Hippocampal formation (tissue), 2 donors: ENCODE results near the gene GGA2.
"Not testable (repeated sequence)": the region's sequence is repeated elsewhere in the genome, so short reads cannot be mapped to it uniquely, and the experiment has no call there.

Source experiments
- DNase-seq, 2 donors: peaks; one replicate each; lab custom pipeline; 2025; lab: John Stamatoyannopoulos, UW

GGA2 gene

DNA sequence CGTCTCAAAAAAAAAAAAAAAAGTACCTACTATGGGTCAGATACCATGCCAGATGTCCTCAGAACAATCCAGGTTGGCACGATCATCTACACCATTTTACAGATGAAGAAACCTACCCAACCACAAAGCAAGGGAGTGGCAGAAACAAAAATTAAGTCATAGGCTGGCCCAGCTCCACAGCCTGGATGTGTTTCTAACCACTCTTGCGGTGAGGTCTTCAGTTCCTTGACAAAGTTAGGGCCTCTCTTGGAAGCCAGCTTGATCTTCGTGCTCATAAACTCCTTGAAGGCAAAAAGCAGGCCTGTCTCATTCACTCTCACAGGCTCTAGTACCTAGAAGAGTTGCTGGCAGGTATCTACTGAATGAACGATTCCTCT lies 6.2 kb downstream of the GGA2 start:
- DNase-seq = no peak

DNA sequence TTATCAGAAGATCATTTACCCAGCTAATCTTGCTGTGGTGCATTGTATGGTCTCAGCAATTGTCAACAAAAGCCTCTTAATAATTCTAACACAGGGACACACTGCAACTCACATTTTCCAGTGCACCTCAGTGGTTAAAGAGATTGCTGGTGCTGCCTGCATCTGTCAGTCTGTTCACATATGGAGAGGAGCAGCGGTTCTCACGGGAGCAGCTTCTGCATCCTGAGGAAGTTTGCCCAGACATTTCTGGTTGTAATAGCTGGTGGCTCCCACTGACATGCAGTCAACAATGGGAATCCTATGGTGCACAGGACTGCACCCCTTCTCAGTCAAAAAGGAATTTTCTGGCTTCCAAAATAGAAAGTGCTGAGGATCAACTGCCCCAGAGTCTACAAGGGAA lies 7.8 kb downstream of the GGA2 start:
- no peak for DNase-seq

DNA sequence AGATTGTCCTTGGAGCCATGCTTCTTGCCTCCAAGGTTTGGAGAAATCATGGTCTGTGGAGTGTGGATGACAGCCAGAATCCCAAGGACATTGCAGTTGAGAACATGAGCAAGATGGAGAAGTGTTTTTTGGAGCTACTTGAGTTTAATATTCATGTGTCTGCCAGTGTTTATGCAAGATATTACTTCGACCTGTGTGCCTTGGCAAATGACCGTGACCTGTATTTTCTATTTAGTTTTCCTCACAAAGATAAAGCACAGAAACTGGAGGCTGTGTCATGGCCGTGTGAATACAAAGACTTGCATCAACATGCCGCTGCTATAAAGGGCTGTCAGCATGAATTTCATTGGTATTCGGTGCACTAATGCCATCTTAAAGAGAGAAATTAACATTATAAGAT lies 9.0 kb downstream of the GGA2 start:
- DNase-seq = no peak

DNA sequence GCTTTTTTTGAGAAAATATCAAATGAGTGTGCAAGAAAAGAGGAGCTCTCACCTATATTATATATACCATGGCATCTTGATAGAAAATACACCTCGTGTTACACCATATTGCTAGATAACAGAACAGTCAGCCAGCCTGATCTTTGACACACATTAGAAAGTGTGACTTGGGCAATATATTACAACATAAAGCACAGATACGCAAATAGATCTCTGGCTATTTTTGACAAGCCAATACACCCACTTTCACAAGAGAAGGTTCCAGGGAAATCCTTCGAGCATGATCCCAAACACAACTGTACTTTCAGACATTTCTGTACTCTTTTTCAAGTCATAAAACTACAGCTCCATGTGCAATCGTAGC lies 9.4 kb downstream of the GGA2 start:
- DNase-seq = no peak

DNA sequence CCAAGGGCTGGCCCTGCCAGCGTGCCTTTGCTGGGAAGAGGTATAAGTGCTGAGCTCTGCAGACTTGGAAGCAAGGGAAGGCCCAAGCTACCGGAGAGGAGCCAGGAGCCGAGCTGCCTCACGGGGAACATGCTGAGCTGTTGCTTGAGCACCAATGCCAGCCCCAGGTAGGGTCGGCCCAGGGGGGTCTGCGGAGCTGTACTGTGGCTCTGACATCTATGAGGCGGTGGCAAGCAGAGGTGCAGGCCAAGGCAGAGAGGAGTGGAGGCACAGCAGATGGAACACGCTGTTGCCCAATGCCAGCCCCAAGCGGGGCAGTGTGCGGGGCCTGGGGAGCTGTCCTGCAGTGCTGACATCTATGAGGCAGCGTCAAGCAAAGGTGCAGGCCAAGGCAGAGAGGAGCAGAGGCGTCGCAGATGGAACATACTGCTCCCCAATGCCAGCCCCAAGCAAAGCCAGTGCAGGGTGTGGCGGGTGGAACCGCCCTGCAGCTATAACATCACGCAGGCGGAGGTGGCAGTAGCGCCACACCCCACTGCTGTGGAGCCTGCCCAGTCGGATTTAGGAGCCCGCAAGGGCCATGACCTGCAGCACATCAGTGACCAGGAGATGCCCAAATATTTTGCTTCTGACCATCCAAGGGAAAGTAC lies 10.0 kb downstream of the GGA2 start:
- no peak for DNase-seq

GRCh38 chr16:23499801-23500200 lies 10.5 kb downstream of the GGA2 start:
- DNase-seq = no peak

DNA sequence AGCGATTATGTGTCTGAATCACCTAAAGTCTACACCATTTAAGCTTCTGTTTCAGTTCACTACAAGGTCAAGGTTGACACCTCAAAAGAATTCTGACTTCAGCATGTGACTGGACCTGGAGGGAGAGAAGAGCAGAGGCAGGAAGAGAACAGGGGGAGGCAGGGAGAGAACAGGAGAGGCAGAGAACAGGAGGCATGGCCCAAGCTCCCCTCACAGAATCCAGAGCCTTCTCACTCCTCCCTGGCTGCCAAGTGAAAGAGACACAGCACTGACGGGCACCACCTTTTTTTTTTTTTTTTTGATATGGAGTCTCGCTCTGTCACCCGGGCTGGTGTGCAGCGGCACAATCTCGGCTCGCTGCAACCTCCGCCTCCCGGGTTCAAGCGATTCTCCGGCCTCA lies 11.4 kb downstream of the GGA2 start:
- no peak for DNase-seq

DNA sequence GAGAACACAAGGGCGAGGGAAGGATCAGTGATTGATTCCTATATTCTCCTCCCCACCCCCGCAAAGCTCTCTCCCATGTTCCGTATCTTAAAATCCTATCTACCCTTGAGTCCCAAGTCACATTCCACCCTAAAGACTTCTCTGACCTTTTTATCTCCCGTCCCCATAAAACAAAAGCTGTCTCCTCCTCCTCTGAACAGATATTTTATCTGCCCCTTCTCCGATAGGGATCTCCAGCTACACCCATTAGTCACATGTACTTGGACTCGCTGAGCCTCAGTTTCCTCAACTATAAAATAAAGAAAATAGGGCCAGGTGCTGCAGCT lies 12.8 kb downstream of the GGA2 start:
- no peak for DNase-seq

GRCh38 chr16:23496821-23497542 lies 13.3 kb downstream of the GGA2 start:
- no peak for DNase-seq

DNA sequence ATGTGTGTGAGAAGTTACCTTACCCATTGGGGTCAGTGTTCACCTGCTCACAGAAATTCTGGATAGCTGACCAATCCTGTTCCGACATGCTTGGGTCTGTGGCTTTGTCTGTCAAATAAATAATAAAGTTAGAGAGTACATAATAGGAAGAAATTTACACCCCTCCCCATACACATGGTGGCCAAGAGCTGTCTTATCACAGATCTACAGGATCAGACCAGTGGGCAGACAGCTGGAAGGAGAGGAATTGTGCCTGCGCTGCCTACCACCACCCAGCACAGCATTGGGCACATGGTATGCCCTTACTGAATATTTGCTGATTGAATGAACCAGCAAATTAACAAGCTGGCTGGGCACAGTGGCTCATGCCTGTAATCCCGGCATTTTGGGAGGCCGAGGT lies 14.6 kb downstream of the GGA2 start:
- no peak for DNase-seq

GRCh38 chr16:23494188-23494587 lies 16.1 kb downstream of the GGA2 start:
- DNase-seq = no peak

- no peak for DNase-seq
Observed at GRCh38 chr16:23491490-23492391, 18.6 kb downstream of the GGA2 start.

- no peak for DNase-seq
Observed at GRCh38 chr16:23486480-23486879, 23.8 kb downstream of the GGA2 start.

- DNase-seq = no peak
Observed at GRCh38 chr16:23485841-23486240, 24.5 kb downstream of the GGA2 start.

DNA sequence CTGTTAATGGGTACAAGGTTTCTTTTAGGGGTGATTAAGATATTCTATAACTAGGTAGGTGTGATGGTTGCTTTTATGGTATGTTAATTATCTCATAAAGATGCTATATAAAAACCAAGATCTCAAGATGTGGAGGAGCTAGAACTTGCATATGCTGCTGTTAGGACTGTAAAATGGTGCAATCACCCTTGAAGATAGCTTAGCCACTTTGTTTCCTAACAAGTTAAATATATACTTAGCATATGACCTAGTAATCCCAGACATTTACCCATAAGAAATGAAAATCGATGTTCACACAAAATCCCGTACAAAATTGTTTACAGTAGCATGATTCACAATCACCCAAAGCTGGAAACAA lies 25.1 kb downstream of the GGA2 start:
- no peak for DNase-seq

DNA sequence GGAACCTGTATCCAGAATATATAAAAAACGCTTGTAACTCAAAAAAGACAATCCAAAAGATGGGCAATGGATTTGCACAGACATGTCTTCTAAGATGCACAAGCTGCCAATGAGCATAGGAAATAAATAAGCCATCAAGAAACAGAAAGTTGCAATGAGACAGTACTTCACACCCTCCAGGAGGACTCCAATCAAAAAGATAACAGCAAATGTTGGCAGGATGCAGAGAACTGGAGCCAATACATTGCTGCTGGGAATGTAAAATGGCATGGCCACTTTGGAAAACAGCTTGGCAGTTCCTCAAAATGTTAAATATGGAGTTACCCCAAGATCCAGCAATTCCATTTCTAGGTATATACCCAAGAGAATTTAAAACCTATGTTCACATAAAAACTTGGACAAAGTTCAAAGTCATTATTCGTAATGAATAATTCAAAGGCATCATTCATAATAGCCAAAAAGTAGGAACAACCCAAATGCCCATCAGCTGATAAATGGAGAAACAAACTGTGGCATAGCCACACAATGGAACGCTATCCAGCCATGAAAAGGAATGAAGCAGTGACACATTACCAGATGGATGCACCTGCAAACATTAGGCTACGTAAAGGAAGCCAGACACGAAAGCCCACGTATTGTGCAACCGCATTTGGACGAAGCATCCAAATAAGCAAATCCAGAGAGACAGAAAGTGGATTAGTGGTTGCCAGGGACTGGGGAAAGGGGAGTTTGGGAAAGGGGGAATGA lies 25.6 kb downstream of the GGA2 start:
- no peak for DNase-seq

- not testable (repeated sequence) for DNase-seq
Observed at GRCh38 chr16:23483492-23483891, 26.8 kb downstream of the GGA2 start.

DNA sequence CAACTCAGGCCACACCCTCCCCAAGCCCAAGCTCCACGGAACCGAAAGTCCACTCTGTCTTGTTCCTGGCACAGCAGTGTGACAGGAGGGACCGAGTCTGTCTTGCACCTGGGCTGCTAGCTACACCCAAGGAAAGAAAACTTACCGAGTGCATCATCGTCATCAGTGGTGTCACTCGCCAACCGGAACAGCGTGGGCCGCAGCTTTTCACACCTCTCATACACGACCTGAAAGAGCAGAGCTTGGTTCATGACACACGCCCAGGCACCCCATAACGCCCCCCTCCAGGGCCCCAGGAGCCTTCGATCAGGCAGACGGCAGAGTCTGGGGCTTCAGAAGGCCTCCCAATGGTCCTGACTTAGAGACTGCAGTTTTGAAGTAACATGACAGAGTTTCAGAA lies 27.5 kb downstream of the GGA2 start:
- no peak for DNase-seq

DNA sequence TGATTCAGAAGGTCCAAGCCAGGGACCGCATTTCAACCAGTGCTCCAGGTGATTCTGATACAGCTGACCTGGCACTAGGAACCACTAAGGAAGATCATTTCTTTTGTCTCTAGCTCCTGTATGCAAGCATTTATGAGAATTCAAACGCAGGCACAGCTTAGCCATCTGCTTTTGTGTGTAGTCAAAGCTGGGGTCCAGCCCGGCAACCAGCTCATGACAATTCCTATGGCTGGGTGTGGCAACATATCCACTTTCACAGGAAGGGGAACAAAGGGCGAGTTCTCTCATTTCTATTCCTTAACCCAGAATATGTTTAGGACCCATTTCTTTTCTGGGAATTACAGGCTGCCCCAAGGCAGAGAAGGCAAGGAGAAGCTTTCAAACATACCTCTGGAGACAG lies 30.0 kb downstream of the GGA2 start:
- DNase-seq = no peak

DNA sequence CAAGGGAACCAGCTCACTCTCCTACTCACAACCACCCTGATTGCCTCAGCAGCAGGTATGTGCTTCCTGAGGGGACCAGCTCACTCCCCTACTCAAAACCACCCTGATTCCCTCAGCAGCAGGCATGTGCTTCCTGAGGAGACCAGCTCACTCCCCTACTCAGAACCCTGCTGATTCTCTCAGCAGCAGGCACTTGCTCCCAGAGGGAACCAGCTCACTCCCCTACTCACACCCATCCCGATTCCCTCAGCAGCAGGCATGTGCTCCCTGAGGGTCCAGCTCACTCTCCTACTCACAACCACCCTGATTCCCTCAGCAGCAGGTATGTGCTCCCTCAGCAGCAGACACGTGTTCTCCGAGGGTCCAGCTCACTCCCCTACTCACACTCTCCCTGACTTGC lies 31.2 kb downstream of the GGA2 start:
- no peak for DNase-seq

DNA sequence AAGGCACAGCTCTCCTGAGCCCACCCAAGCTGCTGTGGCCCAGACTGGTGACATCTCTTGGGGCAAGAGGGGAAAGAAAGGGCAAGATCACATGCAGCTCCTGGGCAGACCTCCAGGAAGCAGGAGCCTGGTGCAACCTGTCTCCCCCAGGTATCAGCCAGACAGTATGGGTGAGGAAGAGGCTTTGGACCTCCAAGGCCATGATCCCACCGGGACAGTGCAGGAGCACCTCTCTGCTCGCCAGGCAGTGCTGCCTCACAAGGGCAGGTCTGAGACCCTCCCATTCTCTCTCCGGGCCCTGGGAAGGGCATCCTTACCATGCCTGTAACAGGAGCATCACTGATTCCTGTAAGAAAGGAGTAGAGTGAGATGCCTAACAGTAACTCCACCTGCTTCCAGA lies 31.7 kb downstream of the GGA2 start:
- DNase-seq = no peak

GRCh38 chr16:23476289-23476688 lies 34.0 kb downstream of the GGA2 start:
- no peak for DNase-seq

DNA sequence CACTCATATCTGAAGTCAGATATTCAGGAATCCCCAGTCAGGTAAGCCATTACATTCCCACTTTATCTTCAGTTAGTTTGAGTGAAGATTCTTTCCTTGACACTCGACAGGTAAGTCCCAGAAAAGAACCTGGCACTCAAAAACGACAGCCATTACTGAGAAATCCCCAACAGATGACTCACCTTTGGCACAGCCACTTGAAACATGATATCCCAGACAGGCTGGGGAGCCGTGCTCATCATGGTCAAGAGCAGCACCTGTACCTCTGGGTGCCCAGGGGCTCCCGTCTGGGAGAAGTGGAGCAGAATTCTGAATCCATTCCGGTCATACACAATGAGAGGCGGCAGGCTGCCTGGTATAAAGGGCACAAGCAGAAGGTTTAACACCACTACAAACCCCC lies 40.5 kb downstream of the GGA2 start:
- DNase-seq = no peak
